Common myeloid progenitor, CD34-positive (primary cell): ENCODE results near the gene GTF2IRD1.

ENCODE experiments used
- CTCF ChIA-PET: fragments of 350-600 bp; sonication (Branson Sonifier 250); formaldehyde crosslinking; loops from one replicate; lab custom pipeline; 2021; ENCODE audit warnings: antibody characterized with exemption; lab: Charles Lee
- POLR2A ChIA-PET: fragments of 350-600 bp; sonication (Branson Sonifier 250); formaldehyde crosslinking; loops from one replicate; lab custom pipeline; 2021; ENCODE audit warnings: antibody characterized with exemption; lab: Charles Lee
- DNase-seq, 3 donors: peaks; one replicate each; pipeline versions ENCODE4 v3.0.0 to v3.0.0-alpha.2; 2013
- H3K27ac ChIP-seq, 2 experiments: 1 replicate in 1 of 2; 2 replicates in 1 of 2; pipeline ENCODE4 v1.7.0; 2013; ENCODE audit warnings: inconsistent platforms in 2 of 2, low read length in 2 of 2, mild to moderate bottlenecking in 2 of 2, low read depth in 1 of 2, moderate library complexity in 1 of 2; ENCODE audit not compliant: severe bottlenecking in 2 of 2, insufficient read depth in 1 of 2, poor library complexity in 1 of 2
- H3K27me3 ChIP-seq, 5 experiments: replicated peaks in 2 of 5; 1 replicate in 3 of 5; 2 replicates in 2 of 5; pipeline versions ENCODE4 v1.6.1 to v1.7.0; 2013; ENCODE audit warnings: low read length in 4 of 5, mild to moderate bottlenecking in 2 of 5, moderate library complexity in 2 of 5, inconsistent platforms in 1 of 5; ENCODE audit not compliant: insufficient read depth in 5 of 5, control insufficient read depth in 4 of 5
- H3K36me3 ChIP-seq, 4 experiments: 1 replicate in 2 of 4; 2 replicates in 2 of 4; pipeline versions ENCODE4 v1.6.1 to v1.7.0; 2013; ENCODE audit warnings: low read length in 3 of 4, control low read depth in 1 of 4, mild to moderate bottlenecking in 1 of 4; ENCODE audit not compliant: control insufficient read depth in 4 of 4, insufficient read depth in 4 of 4
- H3K4me1 ChIP-seq, 4 experiments: 1 replicate in 3 of 4; 2 replicates in 1 of 4; pipeline versions ENCODE4 v1.6.1 to v1.7.1; 2013; ENCODE audit warnings: low read length in 3 of 4, mild to moderate bottlenecking in 3 of 4, control low read depth in 1 of 4, inconsistent platforms in 1 of 4, moderate library complexity in 1 of 4; ENCODE audit not compliant: control insufficient read depth in 4 of 4, insufficient read depth in 4 of 4; ENCODE audit errors: control extremely low read depth in 1 of 4
- H3K4me3 ChIP-seq, 7 experiments: 1 replicate in 4 of 7; 2 replicates in 3 of 7; pipeline versions ENCODE4 v1.5.1 to v1.7.0; 2013; ENCODE audit warnings: mild to moderate bottlenecking in 7 of 7, low read length in 6 of 7, moderate library complexity in 6 of 7, inconsistent platforms in 2 of 7, low read depth in 2 of 7, control low read depth in 1 of 7; ENCODE audit not compliant: insufficient read depth in 4 of 7, control insufficient read depth in 1 of 7; ENCODE audit errors: extremely low read depth in 1 of 7
- H3K9me3 ChIP-seq, 5 experiments: 1 replicate in 4 of 5; 2 replicates in 1 of 5; pipeline versions ENCODE4 v1.6.1 to v1.7.1; 2013; ENCODE audit warnings: low read length in 4 of 5, mild to moderate bottlenecking in 2 of 5, inconsistent platforms in 1 of 5, low read depth in 1 of 5, moderate library complexity in 1 of 5; ENCODE audit not compliant: control insufficient read depth in 4 of 5, insufficient read depth in 2 of 5; ENCODE audit errors: control extremely low read depth in 1 of 5
- WGBS: methylation state at CpG from one replicate; pipeline ENCODE4 v1.1.5; 2013; ENCODE audit not compliant: insufficient coverage; 5-methylcytosine and 5-hydroxymethylcytosine counted together

Gene GTF2IRD1

GRCh38 chr7:74454925-74455288 lies 1.2 kb downstream of the GTF2IRD1 start:
- H3K4me3 ChIP-seq: no peak overlapping the region
- 96% methylated on average over 11 of the region's 11 CpGs for WGBS
- H3K4me1 ChIP-seq: peaks cover 0 to 16% (median 14%) of the 10 kb centered on the region in 4 experiments
- peaks cover 0 to 5% (median 3%) of the 10 kb centered on the region in 5 experiments for H3K9me3 ChIP-seq
- H3K27me3 ChIP-seq: peaks cover 0 to 25% (median 10%) of the 10 kb centered on the region in 5 experiments
- H3K36me3 ChIP-seq: no peaks in the 10 kb centered on the region
- no peak overlapping the region for H3K27ac ChIP-seq
- POLR2A ChIA-PET: no interaction called here
- DNase-seq: no peak
- CTCF ChIA-PET: no interaction called here

- no peak for DNase-seq
- Histone ChIP-seq H3K9me3 (peaks cover 0 to 5% (median 3%) of the 10 kb centered on the region in 5 experiments), H3K4me3 (no peak overlapping the region), H3K36me3 (no peaks in the 10 kb centered on the region), H3K27ac (no peak overlapping the region), H3K4me1 (peaks cover 0 to 16% (median 14%) of the 10 kb centered on the region in 4 experiments), H3K27me3 (peaks cover 0 to 25% (median 10%) of the 10 kb centered on the region in 5 experiments)
- WGBS: 93% methylated on average over 10 of the region's 13 CpGs
- CTCF ChIA-PET: interaction anchor here (0.7 to 1.0 kb wide), 3 partner anchors 8 to 11 kb away, joined by 3 to 4 read pairs (median 3); no protein-coding TSS in a partner anchor
- POLR2A ChIA-PET: no interaction called here
Observed at GRCh38 chr7:74455291-74455804, 1.6 kb downstream of the GTF2IRD1 start.

GRCh38 chr7:74455928-74456327 lies 2.2 kb downstream of the GTF2IRD1 start:
- peaks cover 0 to 25% (median 10%) of the 10 kb centered on the region in 5 experiments for H3K27me3 ChIP-seq
- no peaks in the 10 kb centered on the region for H3K36me3 ChIP-seq
- H3K9me3 ChIP-seq: peaks cover 0 to 5% (median 3%) of the 10 kb centered on the region in 5 experiments
- WGBS: 100% methylated on average over 3 of the region's 6 CpGs
- POLR2A ChIA-PET: no interaction called here
- CTCF ChIA-PET: interaction anchor here (0.7 to 1.0 kb wide), 3 partner anchors 9 to 12 kb away, joined by 3 to 4 read pairs (median 3); no protein-coding TSS in a partner anchor
- no peak for DNase-seq
- H3K4me3 ChIP-seq: no peak overlapping the region
- no peak overlapping the region for H3K27ac ChIP-seq
- H3K4me1 ChIP-seq: peaks cover 0 to 16% (median 14%) of the 10 kb centered on the region in 4 experiments

GRCh38 chr7:74457007-74457406 lies 3.3 kb downstream of the GTF2IRD1 start:
- CTCF ChIA-PET: no interaction called here

GRCh38 chr7:74461970-74462706 lies 8.4 kb downstream of the GTF2IRD1 start:
- Histone ChIP-seq H3K9me3 (no peaks in the 10 kb centered on the region), H3K27me3 (no peaks in the 10 kb centered on the region), H3K36me3 (no peaks in the 10 kb centered on the region), H3K4me1 (no peaks in the 10 kb centered on the region), H3K27ac (no peak overlapping the region), H3K4me3 (no peak overlapping the region)
- POLR2A ChIA-PET: no interaction called here
- WGBS: 91% methylated on average over 10 of the region's 15 CpGs
- DNase-seq: no peak
- CTCF ChIA-PET: interaction anchor here (0.8 kb wide), 1 partner anchor 13 kb away, joined by 4 read pairs; no protein-coding TSS in a partner anchor

More at GRCh38 chr7:74457007-74457406, 3.3 kb downstream of the GTF2IRD1 start:
- H3K36me3 ChIP-seq: no peaks in the 10 kb centered on the region
- H3K4me3 ChIP-seq: no peak overlapping the region
- peaks cover 0 to 4% (median 3%) of the 10 kb centered on the region in 5 experiments for H3K9me3 ChIP-seq
- H3K27me3 ChIP-seq: peaks cover 0 to 18% (median 8%) of the 10 kb centered on the region in 5 experiments
- 92% methylated on average over 2 of the region's 5 CpGs for WGBS
- H3K4me1 ChIP-seq: peaks cover 0 to 16% (median 14%) of the 10 kb centered on the region in 4 experiments
- no peak overlapping the region for H3K27ac ChIP-seq
- DNase-seq: no peak
- POLR2A ChIA-PET: no interaction called here

- POLR2A ChIA-PET: no interaction called here
- 93% methylated on average over 10 of the region's 11 CpGs for WGBS
- H3K9me3 ChIP-seq: no peaks in the 10 kb centered on the region
- H3K4me3 ChIP-seq: no peak overlapping the region
- no peaks in the 10 kb centered on the region for H3K4me1 ChIP-seq
- no peaks in the 10 kb centered on the region for H3K27me3 ChIP-seq
- no peak overlapping the region for H3K27ac ChIP-seq
- no peak for DNase-seq
- CTCF ChIA-PET: interaction anchor here (0.8 kb wide), 1 partner anchor 13 kb away, joined by 4 read pairs; no protein-coding TSS in a partner anchor
- no peaks in the 10 kb centered on the region for H3K36me3 ChIP-seq
Observed at GRCh38 chr7:74462707-74463100, 9.0 kb downstream of the GTF2IRD1 start.
